ENCODE data around the gene MIX23. TPM values are rescaled to one million over a fixed set of nuclear protein-coding genes. Genes with fewer than 3 reads are reported as not detected.

MIX23 gene
- total RNA-seq (2021; ENCODE audit: unreplicated experiment), result 76.2 TPM
- polyA plus RNA-seq (2012), result 16.1 and 24.3 TPM in 2 replicates
- Bru-seq, nascent RNA, result percentile 90 among the genes with signal in this experiment
- percentile 76 among the genes with signal in this experiment for BruChase-seq, experiment 1, labeled RNA remaining after a 6-hour chase
- percentile 73 among the genes with signal in this experiment for BruChase-seq, experiment 2, labeled RNA remaining after a 2-hour chase
- long read RNA-seq, transcript CCDC58-201 (5 exons, 720 nt), result major isoform, 21 of 50 reads
- long read RNA-seq, partial matches to known transcripts, result 4 of 50 reads
- long read RNA-seq, other reads (novel, unspliced or antisense), result 24 of 50 reads

DNA sequence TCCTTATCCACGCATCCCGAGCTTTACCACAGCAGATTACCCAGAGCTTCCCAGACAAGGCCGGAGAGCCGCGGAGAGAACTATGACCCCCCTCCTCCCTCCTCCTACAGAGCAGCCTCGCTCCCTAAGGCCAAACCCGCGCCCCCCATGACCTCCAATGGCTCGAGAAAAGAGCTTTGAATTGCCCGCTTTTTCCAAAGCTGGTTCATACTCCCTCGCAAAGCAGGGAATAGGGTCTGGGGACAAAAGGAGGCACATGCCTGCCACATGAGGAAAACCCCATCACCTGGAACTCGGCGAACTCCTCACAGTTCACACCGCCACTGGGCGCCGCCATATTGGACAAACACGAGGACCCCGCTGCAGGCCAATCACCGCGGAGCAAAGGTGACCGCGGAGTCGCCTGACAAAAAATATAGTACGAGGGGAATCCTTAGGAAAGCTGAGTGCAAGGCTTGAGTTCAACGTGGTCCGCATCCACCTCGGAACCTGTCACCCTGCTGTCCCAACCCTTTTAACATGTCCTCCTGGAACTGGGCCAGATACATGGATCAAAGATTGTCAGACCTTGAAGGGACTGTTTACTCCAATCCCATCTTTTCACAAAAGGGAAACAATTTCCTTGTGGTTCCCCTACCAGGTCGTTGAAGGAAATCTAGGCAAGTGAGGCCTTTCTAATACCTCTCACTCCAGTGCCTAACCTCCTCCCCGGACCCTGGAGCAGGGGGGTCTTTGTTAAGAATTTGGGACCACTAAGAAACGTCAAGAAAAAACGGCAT is at the start of gene MIX23:
Gene MIX23, minus strand, starts transcription at position 344 of the 779 bp plus-strand sequence. Its CDS starts 7 bp downstream, at position 337.
- peak within 1 kb of the TSS; percentile 20 for H2AFZ ChIP-seq (ENCODE audit: low read depth, low read length, poor library complexity, severe bottlenecking)
- ATAC-seq, result peak; percentile 49
- ChIA-PET RAD21 (ENCODE audit: low non-redundant PET in 1 of 2, low total read pairs in 2 of 2, uncharacterized antibody in 2 of 2, unreplicated experiment in 2 of 2) (no interaction called here), CTCF (interaction anchor here (1.4 to 2.0 kb wide), 2 partner anchors 10 to 282 kb away, joined by 7 to 23 read pairs; no protein-coding TSS in a partner anchor), POLR2A (interaction anchor here (2.1 to 2.3 kb wide), 3 partner anchors 10 to 296 kb away, joined by 9 to 19 read pairs (median 12); partner anchors contain the start of gene WDR5B)
- no peaks in the 10 kb centered on the region for H3K9me2 ChIP-seq (ENCODE audit: insufficient read depth)
- intact Hi-C loops (cut with micrococcal nuclease), result no loop called here
- no peaks in the 10 kb centered on the region for H4K20me1 ChIP-seq (ENCODE audit: insufficient read depth)
- peaks cover 0 to 8% of the 10 kb centered on the region in 2 experiments; a peak in 1 of 4 replicates for H3K36me3 ChIP-seq (ENCODE audit: control insufficient read depth in 1 of 2, insufficient read depth in 2 of 2, low read length in 2 of 2)
- peak within 1 kb of the TSS; percentile 81 for H3K9ac ChIP-seq (ENCODE audit: low read length)
- BruUV-seq (replicated peaks), result no TSS peak
- H3K4me3 ChIP-seq (replicated peaks in 1 of 2; ENCODE audit: low read depth in 1 of 2, low read length in 2 of 2), result peak within 1 kb of the TSS; percentile 72 to 78
- H3K27me3 ChIP-seq (ENCODE audit: insufficient read depth, low read length), result no peaks in the 10 kb centered on the region
- H3K4me2 ChIP-seq (ENCODE audit: low read length), result peak within 1 kb of the TSS; percentile 80
- H3K79me2 ChIP-seq (ENCODE audit: insufficient read depth, low read length), result peaks cover 92% of the 10 kb centered on the region
- no peaks in the 10 kb centered on the region for H3K9me3 ChIP-seq (ENCODE audit: control insufficient read depth in 1 of 2, insufficient read depth in 1 of 2, low read depth in 1 of 2, low read length in 2 of 2)
- DNase-seq (ENCODE audit: low read depth, low spot score), result peak; percentile 77
- H3K4me1 ChIP-seq (ENCODE audit: control insufficient read depth in 1 of 2, insufficient read depth in 2 of 2, low read length in 2 of 2), result peaks cover 2 to 14% of the 10 kb centered on the region in 2 experiments; a peak in 3 of 4 replicates
- H3K27ac ChIP-seq (ENCODE audit: low read depth, low read length), result peak within 1 kb of the TSS; percentile 67
- no peak for TF ChIP-seq FOSL1 (IDR thresholded peaks at IDR 0.05; ENCODE audit: low read depth)
- TF ChIP-seq POLR2A (IDR thresholded peaks at IDR 0.05; ENCODE audit: borderline replicate concordance, extremely low read depth, insufficient read depth, insufficient read length), result peak; percentile 64
- TF ChIP-seq TCF7L2 (IDR thresholded peaks at IDR 0.05; ENCODE audit: borderline replicate concordance, extremely low read depth, insufficient read depth, insufficient read length), result no peak
- TF ChIP-seq ELF1 (IDR thresholded peaks at IDR 0.05; ENCODE audit: borderline replicate concordance, low read depth), result no peak
- no peak for TF ChIP-seq ZNF274 (IDR thresholded peaks at IDR 0.05; ENCODE audit: low read depth, low read length)
- no peak for TF ChIP-seq JUND (IDR thresholded peaks at IDR 0.05)
- TF ChIP-seq, protein P1, sequence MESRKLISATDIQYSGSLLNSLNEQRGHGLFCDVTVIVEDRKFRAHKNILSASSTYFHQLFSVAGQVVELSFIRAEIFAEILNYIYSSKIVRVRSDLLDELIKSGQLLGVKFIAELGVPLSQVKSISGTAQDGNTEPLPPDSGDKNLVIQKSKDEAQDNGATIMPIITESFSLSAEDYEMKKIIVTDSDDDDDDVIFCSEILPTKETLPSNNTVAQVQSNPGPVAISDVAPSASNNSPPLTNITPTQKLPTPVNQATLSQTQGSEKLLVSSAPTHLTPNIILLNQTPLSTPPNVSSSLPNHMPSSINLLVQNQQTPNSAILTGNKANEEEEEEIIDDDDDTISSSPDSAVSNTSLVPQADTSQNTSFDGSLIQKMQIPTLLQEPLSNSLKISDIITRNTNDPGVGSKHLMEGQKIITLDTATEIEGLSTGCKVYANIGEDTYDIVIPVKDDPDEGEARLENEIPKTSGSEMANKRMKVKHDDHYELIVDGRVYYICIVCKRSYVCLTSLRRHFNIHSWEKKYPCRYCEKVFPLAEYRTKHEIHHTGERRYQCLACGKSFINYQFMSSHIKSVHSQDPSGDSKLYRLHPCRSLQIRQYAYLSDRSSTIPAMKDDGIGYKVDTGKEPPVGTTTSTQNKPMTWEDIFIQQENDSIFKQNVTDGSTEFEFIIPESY (IDR thresholded peaks at IDR 0.05; ENCODE audit: extremely low read depth, insufficient replicate concordance, low read length), result peak; percentile 41
- TF ChIP-seq, protein P2, sequence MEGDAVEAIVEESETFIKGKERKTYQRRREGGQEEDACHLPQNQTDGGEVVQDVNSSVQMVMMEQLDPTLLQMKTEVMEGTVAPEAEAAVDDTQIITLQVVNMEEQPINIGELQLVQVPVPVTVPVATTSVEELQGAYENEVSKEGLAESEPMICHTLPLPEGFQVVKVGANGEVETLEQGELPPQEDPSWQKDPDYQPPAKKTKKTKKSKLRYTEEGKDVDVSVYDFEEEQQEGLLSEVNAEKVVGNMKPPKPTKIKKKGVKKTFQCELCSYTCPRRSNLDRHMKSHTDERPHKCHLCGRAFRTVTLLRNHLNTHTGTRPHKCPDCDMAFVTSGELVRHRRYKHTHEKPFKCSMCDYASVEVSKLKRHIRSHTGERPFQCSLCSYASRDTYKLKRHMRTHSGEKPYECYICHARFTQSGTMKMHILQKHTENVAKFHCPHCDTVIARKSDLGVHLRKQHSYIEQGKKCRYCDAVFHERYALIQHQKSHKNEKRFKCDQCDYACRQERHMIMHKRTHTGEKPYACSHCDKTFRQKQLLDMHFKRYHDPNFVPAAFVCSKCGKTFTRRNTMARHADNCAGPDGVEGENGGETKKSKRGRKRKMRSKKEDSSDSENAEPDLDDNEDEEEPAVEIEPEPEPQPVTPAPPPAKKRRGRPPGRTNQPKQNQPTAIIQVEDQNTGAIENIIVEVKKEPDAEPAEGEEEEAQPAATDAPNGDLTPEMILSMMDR (IDR thresholded peaks at IDR 0.05 in 2 of 3, conservative IDR thresholded peaks at IDR 0.05 in 1 of 3; ENCODE audit: borderline replicate concordance in 1 of 3, insufficient read depth in 1 of 3, low read depth in 2 of 3, low read length in 2 of 3), result no peak
- peak; percentile 99 for TF ChIP-seq YY1 (IDR thresholded peaks at IDR 0.05; ENCODE audit: extremely low read depth, insufficient replicate concordance, low read depth, low read length)
- TF ChIP-seq CEBPB (IDR thresholded peaks at IDR 0.05; ENCODE audit: low read depth), result no peak
- TF ChIP-seq EZH2phosphoT487 (IDR thresholded peaks at IDR 0.05; ENCODE audit: borderline replicate concordance), result no peak
- no peak for TF ChIP-seq RAD21 (IDR thresholded peaks at IDR 0.05; ENCODE audit: low read depth)
- no peak for TF ChIP-seq EGR1 (IDR thresholded peaks at IDR 0.05; ENCODE audit: low read depth)
- TF ChIP-seq SRF (IDR thresholded peaks at IDR 0.05; ENCODE audit: low read depth), result no peak
- TF ChIP-seq, protein P3, sequence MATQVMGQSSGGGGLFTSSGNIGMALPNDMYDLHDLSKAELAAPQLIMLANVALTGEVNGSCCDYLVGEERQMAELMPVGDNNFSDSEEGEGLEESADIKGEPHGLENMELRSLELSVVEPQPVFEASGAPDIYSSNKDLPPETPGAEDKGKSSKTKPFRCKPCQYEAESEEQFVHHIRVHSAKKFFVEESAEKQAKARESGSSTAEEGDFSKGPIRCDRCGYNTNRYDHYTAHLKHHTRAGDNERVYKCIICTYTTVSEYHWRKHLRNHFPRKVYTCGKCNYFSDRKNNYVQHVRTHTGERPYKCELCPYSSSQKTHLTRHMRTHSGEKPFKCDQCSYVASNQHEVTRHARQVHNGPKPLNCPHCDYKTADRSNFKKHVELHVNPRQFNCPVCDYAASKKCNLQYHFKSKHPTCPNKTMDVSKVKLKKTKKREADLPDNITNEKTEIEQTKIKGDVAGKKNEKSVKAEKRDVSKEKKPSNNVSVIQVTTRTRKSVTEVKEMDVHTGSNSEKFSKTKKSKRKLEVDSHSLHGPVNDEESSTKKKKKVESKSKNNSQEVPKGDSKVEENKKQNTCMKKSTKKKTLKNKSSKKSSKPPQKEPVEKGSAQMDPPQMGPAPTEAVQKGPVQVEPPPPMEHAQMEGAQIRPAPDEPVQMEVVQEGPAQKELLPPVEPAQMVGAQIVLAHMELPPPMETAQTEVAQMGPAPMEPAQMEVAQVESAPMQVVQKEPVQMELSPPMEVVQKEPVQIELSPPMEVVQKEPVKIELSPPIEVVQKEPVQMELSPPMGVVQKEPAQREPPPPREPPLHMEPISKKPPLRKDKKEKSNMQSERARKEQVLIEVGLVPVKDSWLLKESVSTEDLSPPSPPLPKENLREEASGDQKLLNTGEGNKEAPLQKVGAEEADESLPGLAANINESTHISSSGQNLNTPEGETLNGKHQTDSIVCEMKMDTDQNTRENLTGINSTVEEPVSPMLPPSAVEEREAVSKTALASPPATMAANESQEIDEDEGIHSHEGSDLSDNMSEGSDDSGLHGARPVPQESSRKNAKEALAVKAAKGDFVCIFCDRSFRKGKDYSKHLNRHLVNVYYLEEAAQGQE (IDR thresholded peaks at IDR 0.05; ENCODE audit: low read depth), result no peak
- no peak for TF ChIP-seq EZH2 (IDR thresholded peaks at IDR 0.05)
- TF ChIP-seq, protein P4, sequence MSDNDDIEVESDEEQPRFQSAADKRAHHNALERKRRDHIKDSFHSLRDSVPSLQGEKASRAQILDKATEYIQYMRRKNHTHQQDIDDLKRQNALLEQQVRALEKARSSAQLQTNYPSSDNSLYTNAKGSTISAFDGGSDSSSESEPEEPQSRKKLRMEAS (IDR thresholded peaks at IDR 0.05), result peak; percentile 90

Data from HCT116 (cell line).